OCI-LY7 (cell line): ENCODE measurements around the gene ACACA. TPM values are rescaled to one million over a fixed set of nuclear protein-coding genes. Genes with fewer than 3 reads are reported as not detected.

Experiments used
- BruUV-seq: library from RNA; stranded (reverse); fragments of 400-500 nt; replicated peaks from 2 replicates; lab custom pipeline; 2021; lab: Mats Ljungman, UMichigan
- CTCF ChIA-PET: fragments of 300-600 bp; sonication (Branson Sonifier 250); formaldehyde crosslinking; loops from one replicate; lab custom pipeline; 2022; ENCODE audit warnings: antibody characterized with exemption; ENCODE audit not compliant: unreplicated experiment; lab: Charles Lee
- POLR2A ChIA-PET: fragments of 300-600 bp; sonication (Branson Sonifier 250); formaldehyde crosslinking; loops from one replicate; lab custom pipeline; 2022; ENCODE audit warnings: antibody characterized with exemption; lab: Charles Lee
- DNase-seq: peaks from one replicate; pipeline ENCODE4 v3.0.0-alpha.2; 2015; ENCODE audit warnings: low spot score
- H2AFZ ChIP-seq: fragments of 200-600 bp; sonication (generic), shearing (Covaris generic); 2 replicates; pipeline ENCODE4 v1.6.1; 2014; ENCODE audit warnings: mild to moderate bottlenecking, antibody characterized with exemption, low read length, moderate library complexity
- H3K27ac ChIP-seq: fragments of 200-600 bp; sonication (generic); 2 replicates; pipeline ENCODE4 v1.5.1; 2014; ENCODE audit warnings: mixed run types, low read depth, mild to moderate bottlenecking, moderate library complexity, low read length, inconsistent platforms; ENCODE audit not compliant: poor library complexity, severe bottlenecking
- H3K36me3 ChIP-seq: fragments of 200-600 bp; sonication (generic); 2 replicates; pipeline ENCODE4 v1.6.1; 2014; ENCODE audit warnings: mild to moderate bottlenecking, antibody characterized with exemption, low read length, moderate library complexity, mixed read lengths; ENCODE audit not compliant: insufficient read depth
- H3K4me1 ChIP-seq: fragments of 200-600 bp; sonication (generic); 2 replicates; pipeline ENCODE4 v1.5.1; 2014; ENCODE audit warnings: mild to moderate bottlenecking, low read length; ENCODE audit not compliant: insufficient read depth, poor library complexity, severe bottlenecking
- H3K4me2 ChIP-seq: fragments of 200-600 bp; sonication (generic); 2 replicates; pipeline ENCODE4 v1.6.1; 2014; ENCODE audit warnings: mild to moderate bottlenecking, low read length
- H3K4me3 ChIP-seq: fragments of 200-600 bp; sonication (generic); 2 replicates; pipeline ENCODE4 v1.5.1; 2014; ENCODE audit warnings: mild to moderate bottlenecking, low read depth, low read length; ENCODE audit not compliant: poor library complexity, severe bottlenecking
- H3K79me2 ChIP-seq: fragments of 200-600 bp; sonication (generic); 2 replicates; pipeline ENCODE4 v1.6.1; 2016; ENCODE audit warnings: low read depth, mild to moderate bottlenecking, low read length, moderate library complexity, mixed read lengths; ENCODE audit not compliant: insufficient read depth
- H3K9me2 ChIP-seq: fragments of 200-600 bp; sonication (generic); 2 replicates; pipeline ENCODE4 v1.6.1; 2016; ENCODE audit warnings: mild to moderate bottlenecking, low read length, mixed read lengths; ENCODE audit not compliant: insufficient read depth
- H3K9me3 ChIP-seq: fragments of 200-600 bp; sonication (generic); 2 replicates; pipeline ENCODE4 v1.6.1; 2014; ENCODE audit warnings: mild to moderate bottlenecking, mixed run types, low read length, mixed read lengths
- H4K20me1 ChIP-seq: fragments of 200-600 bp; sonication (generic); 2 replicates; pipeline ENCODE4 v1.6.1; 2014; ENCODE audit warnings: mild to moderate bottlenecking, antibody characterized with exemption, low read length, moderate library complexity, mixed read lengths; ENCODE audit not compliant: insufficient read depth
- CTCF ChIP-seq: fragments of 200-600 bp; sonication (generic); conservative IDR thresholded peaks from 2 replicates; pipeline ENCODE4 v1.5.1; 2014; ENCODE audit warnings: mild to moderate bottlenecking, antibody characterized with exemption, low read length, moderate library complexity, mixed read lengths
- EZH2phosphoT487 ChIP-seq: fragments of 200-600 bp; sonication (generic); IDR thresholded peaks from 2 replicates; pipeline ENCODE4 v1.6.1; 2018; ENCODE audit warnings: low read depth, borderline replicate concordance, mild to moderate bottlenecking, mixed run types, antibody characterized with exemption, low read length, moderate library complexity, mixed read lengths
- intact Hi-C: fragments of 100-400 bp; cut with micrococcal nuclease; formaldehyde crosslinking; loops from one replicate; pipeline ENCODE4 v1.10.0; 2022; ENCODE audit not compliant: unreplicated experiment
- total RNA-seq, 2 experiments: library from RNA; depleted of rRNA in 1 of 2; stranded (reverse); fragments of >200 nt in 1 of 2; shearing (Covaris generic) in 1 of 2; gene quantifications; 2 replicates each; pipeline ENCODE4 v1.2.3, GENCODE V29; 2014 to 2022

The ACACA gene
- total RNA-seq, 2 experiments from 2014 or later: 32.1 to 98.3 TPM

- Histone ChIP-seq H3K9me3 (no peaks in the 10 kb centered on the region), H2AFZ (no peak overlapping the region), H4K20me1 (no peaks in the 10 kb centered on the region), H3K36me3 (no peaks in the 10 kb centered on the region), H3K4me1 (no peaks in the 10 kb centered on the region), H3K9me2 (no peaks in the 10 kb centered on the region), H3K4me2 (no peak overlapping the region), H3K79me2 (no peaks in the 10 kb centered on the region), H3K27ac (no peak overlapping the region), H3K4me3 (no peak overlapping the region)
- no peak for TF ChIP-seq CTCF
- TF ChIP-seq EZH2phosphoT487: no peak
- intact Hi-C loops: no loop called here
- POLR2A ChIA-PET: interaction anchor here (0.7 kb wide), 1 partner anchor 347 kb away, joined by 4 read pairs; no protein-coding TSS in a partner anchor
- CTCF ChIA-PET: interaction anchor here (0.7 kb wide), 1 partner anchor 13 kb away, joined by 3 read pairs; no protein-coding TSS in a partner anchor
- no peak for DNase-seq
- no TSS peak for BruUV-seq
Measured at GRCh38 chr17:37386462-37386861, 20.2 kb downstream of the ACACA start.

- H3K79me2 ChIP-seq: no peaks in the 10 kb centered on the region
- no peaks in the 10 kb centered on the region for H3K36me3 ChIP-seq
- no peak overlapping the region for H3K4me2 ChIP-seq
- ChIA-PET POLR2A (no interaction called here), CTCF (no interaction called here)
- intact Hi-C loops: no loop called here
- no peaks in the 10 kb centered on the region for H3K4me1 ChIP-seq
- no TSS peak for BruUV-seq
- no peak overlapping the region for H3K27ac ChIP-seq
- TF ChIP-seq EZH2phosphoT487: no peak
- no peak for TF ChIP-seq CTCF
- no peaks in the 10 kb centered on the region for H3K9me3 ChIP-seq
- H3K9me2 ChIP-seq: no peaks in the 10 kb centered on the region
- no peaks in the 10 kb centered on the region for H4K20me1 ChIP-seq
- DNase-seq: no peak
- no peak overlapping the region for H2AFZ ChIP-seq
- no peak overlapping the region for H3K4me3 ChIP-seq
Measured at GRCh38 chr17:37385474-37385990, 21.1 kb downstream of the ACACA start.

GRCh38 chr17:37384560-37385149 is 22.0 kb downstream of the ACACA start:
- Histone ChIP-seq H4K20me1 (no peaks in the 10 kb centered on the region), H3K27ac (no peak overlapping the region), H3K4me1 (no peaks in the 10 kb centered on the region), H3K79me2 (no peaks in the 10 kb centered on the region), H3K4me3 (no peak overlapping the region), H3K36me3 (no peaks in the 10 kb centered on the region), H3K4me2 (no peak overlapping the region), H3K9me2 (no peaks in the 10 kb centered on the region), H2AFZ (no peak overlapping the region), H3K9me3 (no peaks in the 10 kb centered on the region)
- no peak for TF ChIP-seq CTCF
- TF ChIP-seq EZH2phosphoT487: no peak
- intact Hi-C loops: no loop called here
- POLR2A ChIA-PET: no interaction called here
- no TSS peak for BruUV-seq
- CTCF ChIA-PET: no interaction called here
- no peak for DNase-seq
